ENCODE measurements around the gene NPTN.

- no peak for TF ChIP-seq CTCF (IDR thresholded peaks at IDR 0.05)
- no peak for TF ChIP-seq POLR2AphosphoS5 (IDR thresholded peaks at IDR 0.05; ENCODE audit: insufficient read depth in 1 of 2, low read depth in 1 of 2)
- no peak for TF ChIP-seq POLR2A (IDR thresholded peaks at IDR 0.05)
Observed at GRCh38 chr15:73628102-73628501, 5.1 kb downstream of the NPTN start.

All from vagina (tissue), 2 donors.